ENCODE data around the gene TEX9. TPM values are rescaled to one million over a fixed set of nuclear protein-coding genes. Genes with fewer than 3 reads are reported as not detected.
"Not testable (repeated sequence)": the region's sequence is repeated elsewhere in the genome, so short reads cannot be mapped to it uniquely, and the experiment has no call there.

Gene TEX9
- total RNA-seq, 1 experiment from 2014 or later, result 4.1 TPM

DNA sequence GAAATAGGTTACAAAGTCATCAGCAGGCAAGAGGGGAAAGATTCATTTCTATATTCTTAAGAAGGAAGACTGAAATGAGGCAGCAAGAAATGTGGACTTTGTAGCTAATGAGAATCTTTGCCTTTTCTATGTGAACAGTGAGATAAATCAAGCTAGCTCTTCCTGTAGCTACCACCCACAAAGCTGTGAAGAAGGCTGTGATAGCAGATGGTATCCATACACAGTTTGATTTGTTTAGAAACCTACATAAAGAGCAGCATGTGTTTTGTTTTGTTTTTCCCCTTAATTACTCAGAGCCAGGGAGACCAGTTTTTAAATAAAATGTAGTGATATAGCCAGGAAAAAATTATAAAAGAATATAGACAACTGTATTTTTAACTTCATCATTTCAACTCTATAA lies 45.5 kb downstream of the TEX9 start:
- no TSS peak for BruUV-seq (replicated peaks)
- no peaks in the 10 kb centered on the region for H3K9me3 ChIP-seq (ENCODE audit: control insufficient read depth, insufficient read depth, low read depth, low read length)
- POLR2A ChIA-PET, result no interaction called here

DNA sequence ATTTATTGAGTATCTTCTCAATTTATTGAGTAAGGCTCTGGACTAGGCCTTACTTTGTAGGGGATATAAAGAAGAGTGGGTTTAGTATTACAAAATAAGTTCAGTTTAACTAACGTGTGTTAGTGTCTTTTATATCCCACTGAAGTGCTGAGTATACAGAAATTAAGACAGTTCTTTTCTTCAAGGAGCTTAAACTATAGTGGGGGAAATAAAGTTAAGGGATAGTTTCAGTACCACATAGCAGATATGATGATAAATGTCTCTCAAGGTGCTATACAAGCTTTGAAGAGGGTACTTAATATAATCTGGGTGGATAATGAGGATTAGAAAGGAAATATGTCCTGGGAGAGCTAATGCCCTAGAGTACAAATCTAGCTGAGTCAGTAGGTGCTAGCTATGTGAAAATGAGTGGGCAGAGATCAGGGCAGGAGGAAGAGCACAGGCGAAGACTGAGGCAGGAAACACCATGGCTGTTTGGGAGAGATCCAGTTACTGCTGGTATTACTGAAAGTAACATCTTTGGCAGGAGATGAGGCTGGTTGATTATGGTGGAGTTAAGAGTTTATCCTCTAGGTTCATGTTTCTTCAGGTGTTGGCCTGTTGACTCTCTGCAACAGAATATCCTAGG lies 46.0 kb downstream of the TEX9 start:
- Histone ChIP-seq H3K36me3 (ENCODE audit: control insufficient read depth, insufficient read depth, low read length) (no peaks in the 10 kb centered on the region), H3K9me3 (ENCODE audit: control insufficient read depth, insufficient read depth, low read depth, low read length) (no peaks in the 10 kb centered on the region), H3K27me3 (ENCODE audit: control insufficient read depth, insufficient read depth, low read length) (no peaks in the 10 kb centered on the region), H3K4me3 (ENCODE audit: low read depth in 2 of 2, low read length in 2 of 2) (no peak overlapping the region), H3K4me1 (ENCODE audit: control insufficient read depth, insufficient read depth, low read length) (no peaks in the 10 kb centered on the region), H3K27ac (ENCODE audit: low read length) (no peak overlapping the region)
- intact Hi-C loops (cut with micrococcal nuclease; ENCODE audit: unreplicated experiment), result no loop called here
- ATAC-seq (no peak), DNase-seq (ENCODE audit: low read depth, low spot score) (no peak)
- in situ Hi-C loops (cut with HindIII; ENCODE audit: low pct_unique_long_range_greater_than_20kb, low sequenced_read_pairs), result no loop called here
- BruUV-seq (replicated peaks), result no TSS peak
- ChIA-PET CTCF (no interaction called here), POLR2A (no interaction called here)
- TF ChIP-seq, protein P1, sequence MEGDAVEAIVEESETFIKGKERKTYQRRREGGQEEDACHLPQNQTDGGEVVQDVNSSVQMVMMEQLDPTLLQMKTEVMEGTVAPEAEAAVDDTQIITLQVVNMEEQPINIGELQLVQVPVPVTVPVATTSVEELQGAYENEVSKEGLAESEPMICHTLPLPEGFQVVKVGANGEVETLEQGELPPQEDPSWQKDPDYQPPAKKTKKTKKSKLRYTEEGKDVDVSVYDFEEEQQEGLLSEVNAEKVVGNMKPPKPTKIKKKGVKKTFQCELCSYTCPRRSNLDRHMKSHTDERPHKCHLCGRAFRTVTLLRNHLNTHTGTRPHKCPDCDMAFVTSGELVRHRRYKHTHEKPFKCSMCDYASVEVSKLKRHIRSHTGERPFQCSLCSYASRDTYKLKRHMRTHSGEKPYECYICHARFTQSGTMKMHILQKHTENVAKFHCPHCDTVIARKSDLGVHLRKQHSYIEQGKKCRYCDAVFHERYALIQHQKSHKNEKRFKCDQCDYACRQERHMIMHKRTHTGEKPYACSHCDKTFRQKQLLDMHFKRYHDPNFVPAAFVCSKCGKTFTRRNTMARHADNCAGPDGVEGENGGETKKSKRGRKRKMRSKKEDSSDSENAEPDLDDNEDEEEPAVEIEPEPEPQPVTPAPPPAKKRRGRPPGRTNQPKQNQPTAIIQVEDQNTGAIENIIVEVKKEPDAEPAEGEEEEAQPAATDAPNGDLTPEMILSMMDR (IDR thresholded peaks at IDR 0.05), result no peak
- TF ChIP-seq, protein P2, sequence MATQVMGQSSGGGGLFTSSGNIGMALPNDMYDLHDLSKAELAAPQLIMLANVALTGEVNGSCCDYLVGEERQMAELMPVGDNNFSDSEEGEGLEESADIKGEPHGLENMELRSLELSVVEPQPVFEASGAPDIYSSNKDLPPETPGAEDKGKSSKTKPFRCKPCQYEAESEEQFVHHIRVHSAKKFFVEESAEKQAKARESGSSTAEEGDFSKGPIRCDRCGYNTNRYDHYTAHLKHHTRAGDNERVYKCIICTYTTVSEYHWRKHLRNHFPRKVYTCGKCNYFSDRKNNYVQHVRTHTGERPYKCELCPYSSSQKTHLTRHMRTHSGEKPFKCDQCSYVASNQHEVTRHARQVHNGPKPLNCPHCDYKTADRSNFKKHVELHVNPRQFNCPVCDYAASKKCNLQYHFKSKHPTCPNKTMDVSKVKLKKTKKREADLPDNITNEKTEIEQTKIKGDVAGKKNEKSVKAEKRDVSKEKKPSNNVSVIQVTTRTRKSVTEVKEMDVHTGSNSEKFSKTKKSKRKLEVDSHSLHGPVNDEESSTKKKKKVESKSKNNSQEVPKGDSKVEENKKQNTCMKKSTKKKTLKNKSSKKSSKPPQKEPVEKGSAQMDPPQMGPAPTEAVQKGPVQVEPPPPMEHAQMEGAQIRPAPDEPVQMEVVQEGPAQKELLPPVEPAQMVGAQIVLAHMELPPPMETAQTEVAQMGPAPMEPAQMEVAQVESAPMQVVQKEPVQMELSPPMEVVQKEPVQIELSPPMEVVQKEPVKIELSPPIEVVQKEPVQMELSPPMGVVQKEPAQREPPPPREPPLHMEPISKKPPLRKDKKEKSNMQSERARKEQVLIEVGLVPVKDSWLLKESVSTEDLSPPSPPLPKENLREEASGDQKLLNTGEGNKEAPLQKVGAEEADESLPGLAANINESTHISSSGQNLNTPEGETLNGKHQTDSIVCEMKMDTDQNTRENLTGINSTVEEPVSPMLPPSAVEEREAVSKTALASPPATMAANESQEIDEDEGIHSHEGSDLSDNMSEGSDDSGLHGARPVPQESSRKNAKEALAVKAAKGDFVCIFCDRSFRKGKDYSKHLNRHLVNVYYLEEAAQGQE (IDR thresholded peaks at IDR 0.05; ENCODE audit: insufficient read depth in 1 of 2, low read depth in 2 of 2, low read length in 1 of 2), result no peak
- TF ChIP-seq TCF7L2 (IDR thresholded peaks at IDR 0.05; ENCODE audit: low read depth, low read length) (no peak), POLR2AphosphoS5 (IDR thresholded peaks at IDR 0.05; ENCODE audit: low read depth, low read length) (no peak), SIN3A (IDR thresholded peaks at IDR 0.05; ENCODE audit: borderline replicate concordance, insufficient read depth, low read depth, low read length) (no peak)

More for the DNA sequence above, 45.5 kb downstream of the TEX9 start:
- intact Hi-C loops (cut with micrococcal nuclease; ENCODE audit: unreplicated experiment), result no loop called here
- ATAC-seq, result no peak
- Histone ChIP-seq H3K4me3 (ENCODE audit: low read depth in 2 of 2, low read length in 2 of 2) (no peak overlapping the region), H3K4me1 (ENCODE audit: control insufficient read depth, insufficient read depth, low read length) (no peaks in the 10 kb centered on the region), H3K27ac (ENCODE audit: low read length) (no peak overlapping the region), H3K36me3 (ENCODE audit: control insufficient read depth, insufficient read depth, low read length) (no peaks in the 10 kb centered on the region), H3K27me3 (ENCODE audit: control insufficient read depth, insufficient read depth, low read length) (no peaks in the 10 kb centered on the region)
- TF ChIP-seq, protein P1 (IDR thresholded peaks at IDR 0.05), result no peak
- TF ChIP-seq TCF7L2 (IDR thresholded peaks at IDR 0.05; ENCODE audit: low read depth, low read length), result no peak
- TF ChIP-seq POLR2AphosphoS5 (IDR thresholded peaks at IDR 0.05; ENCODE audit: low read depth, low read length), result no peak
- TF ChIP-seq SIN3A (IDR thresholded peaks at IDR 0.05; ENCODE audit: borderline replicate concordance, insufficient read depth, low read depth, low read length), result no peak
- TF ChIP-seq, protein P2 (IDR thresholded peaks at IDR 0.05; ENCODE audit: insufficient read depth in 1 of 2, low read depth in 2 of 2, low read length in 1 of 2), result no peak
- in situ Hi-C loops (cut with HindIII; ENCODE audit: low pct_unique_long_range_greater_than_20kb, low sequenced_read_pairs), result no loop called here
- CTCF ChIA-PET, result no interaction called here
- DNase-seq (ENCODE audit: low read depth, low spot score), result no peak

DNA sequence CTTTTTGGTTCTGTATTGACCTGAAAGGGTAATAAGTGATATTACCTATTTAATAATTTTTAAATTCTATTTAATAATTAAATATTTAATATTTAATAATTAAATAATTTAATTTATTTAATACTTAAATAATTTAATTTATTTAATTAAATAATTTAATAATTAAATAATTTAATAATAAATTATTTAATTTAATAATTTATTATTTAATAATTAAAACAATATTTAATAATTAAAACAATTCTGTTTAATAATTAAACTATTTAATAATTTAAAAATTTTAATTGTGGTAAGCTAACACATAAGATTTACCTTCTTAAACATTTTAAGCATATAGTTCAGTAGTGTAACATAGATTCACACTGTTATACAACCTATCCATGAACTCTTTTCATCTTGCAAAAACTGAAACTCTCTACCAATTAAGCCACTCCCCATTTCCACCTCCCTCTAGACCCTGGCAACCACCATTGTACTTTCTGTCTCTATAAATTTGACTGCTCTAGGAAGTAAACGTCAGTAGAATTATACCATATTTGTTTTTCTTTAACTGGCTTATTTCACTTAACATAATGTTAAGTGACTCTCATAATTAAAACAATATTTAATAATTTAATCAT lies 48.0 kb downstream of the TEX9 start:
- BruUV-seq (replicated peaks); in situ Hi-C loops (cut with HindIII; ENCODE audit: low pct_unique_long_range_greater_than_20kb, low sequenced_read_pairs); POLR2A ChIA-PET: not testable (repeated sequence)

More for the DNA sequence above, 48.0 kb downstream of the TEX9 start:
- H3K4me1 ChIP-seq (ENCODE audit: control insufficient read depth, insufficient read depth, low read length); DNase-seq (ENCODE audit: low read depth, low spot score); H3K4me3 ChIP-seq (ENCODE audit: low read depth in 2 of 2, low read length in 2 of 2); H3K27ac ChIP-seq (ENCODE audit: low read length); H3K27me3 ChIP-seq (ENCODE audit: control insufficient read depth, insufficient read depth, low read length); ATAC-seq; intact Hi-C loops (cut with micrococcal nuclease; ENCODE audit: unreplicated experiment); H3K9me3 ChIP-seq (ENCODE audit: control insufficient read depth, insufficient read depth, low read depth, low read length); H3K36me3 ChIP-seq (ENCODE audit: control insufficient read depth, insufficient read depth, low read length); CTCF ChIA-PET: not testable (repeated sequence)

All from Panc1 (cell line).